GM18907 (cell line): ENCODE measurements around the gene PDE4D.
"Not testable (repeated sequence)": the region's sequence is repeated elsewhere in the genome, so short reads cannot be mapped to it uniquely, and the experiment has no call there.

Experiments used
- ATAC-seq: cut with Tn5 transposase; IDR thresholded peaks from one replicate; pipeline ENCODE4 v1.9.1; 2021; ENCODE audit warnings: mild to moderate bottlenecking, moderate library complexity; ENCODE audit not compliant: unreplicated experiment

PDE4D gene

DNA sequence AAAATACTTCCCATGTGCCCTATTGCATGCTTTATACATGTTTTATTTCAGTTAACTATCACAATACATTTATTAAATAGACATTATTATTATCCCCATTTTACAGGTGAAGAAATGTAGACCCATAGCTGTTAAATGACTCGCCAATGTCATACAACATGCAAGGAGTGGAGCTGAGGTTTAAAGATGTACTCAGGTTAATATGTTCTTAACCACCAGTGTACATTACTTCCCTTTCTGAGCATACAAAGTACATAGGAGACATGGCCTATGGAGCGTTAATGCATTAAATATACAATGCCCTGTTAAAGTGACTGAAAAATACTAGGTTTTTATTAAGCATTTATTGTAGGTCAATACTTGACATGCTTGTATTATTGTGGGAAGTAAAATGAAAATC lies 407.0 kb downstream of the PDE4D start:
- ATAC-seq, result no peak

DNA sequence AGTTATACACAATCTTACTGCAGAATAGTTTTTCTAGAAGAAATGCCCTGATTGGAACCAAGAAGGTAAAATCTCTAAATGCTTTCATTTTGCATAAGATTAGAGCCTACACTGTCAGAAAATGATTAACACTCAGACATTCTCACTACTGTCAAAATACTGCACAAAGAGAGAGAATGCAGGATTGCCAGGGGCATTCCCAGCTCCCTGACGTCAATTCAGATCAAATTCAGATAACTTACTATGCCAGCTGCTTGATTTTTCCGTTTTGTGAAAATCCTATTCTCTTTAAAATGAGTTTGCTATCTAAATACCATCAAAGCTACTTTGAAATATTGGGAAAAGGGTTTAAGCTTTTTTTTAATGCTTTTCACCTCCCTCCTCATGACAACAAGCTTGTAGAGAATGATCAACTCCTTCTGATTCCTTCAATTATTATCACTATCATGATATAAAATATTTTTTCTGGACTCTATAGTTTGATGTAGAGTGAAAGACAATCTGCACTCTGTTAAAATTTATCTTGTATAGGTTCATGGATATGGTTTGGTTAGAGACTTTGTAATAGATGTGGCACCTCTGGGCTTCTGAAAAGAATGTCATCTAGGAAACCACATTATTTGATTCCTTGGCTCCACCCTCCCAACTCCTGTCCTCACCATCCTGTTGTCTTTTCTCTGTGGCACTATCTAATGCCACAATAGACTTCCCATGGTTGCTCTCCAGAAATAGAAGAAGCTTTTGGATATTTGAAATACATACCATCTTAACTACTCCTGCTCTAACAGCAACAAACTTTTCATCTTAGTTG lies 407.7 kb downstream of the PDE4D start:
- no peak for ATAC-seq

DNA sequence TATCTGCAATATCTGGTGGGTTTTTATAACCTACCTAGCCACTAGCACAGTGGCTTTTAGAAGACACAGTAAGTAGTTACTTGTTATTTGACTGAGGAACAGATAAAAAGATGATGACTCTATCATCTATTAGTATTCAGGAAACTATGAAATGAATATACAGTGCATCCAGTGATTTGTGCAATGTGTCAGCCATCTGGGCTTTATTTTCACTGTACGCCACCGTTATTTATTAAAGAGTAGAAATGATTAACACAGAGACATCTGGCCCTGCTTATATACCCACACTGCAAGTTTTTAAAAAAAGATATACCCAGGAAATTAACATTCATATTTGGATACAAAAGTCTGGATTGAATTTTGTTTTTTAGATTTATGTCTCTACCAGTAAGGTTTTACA lies 408.4 kb downstream of the PDE4D start:
- ATAC-seq, result no peak

DNA sequence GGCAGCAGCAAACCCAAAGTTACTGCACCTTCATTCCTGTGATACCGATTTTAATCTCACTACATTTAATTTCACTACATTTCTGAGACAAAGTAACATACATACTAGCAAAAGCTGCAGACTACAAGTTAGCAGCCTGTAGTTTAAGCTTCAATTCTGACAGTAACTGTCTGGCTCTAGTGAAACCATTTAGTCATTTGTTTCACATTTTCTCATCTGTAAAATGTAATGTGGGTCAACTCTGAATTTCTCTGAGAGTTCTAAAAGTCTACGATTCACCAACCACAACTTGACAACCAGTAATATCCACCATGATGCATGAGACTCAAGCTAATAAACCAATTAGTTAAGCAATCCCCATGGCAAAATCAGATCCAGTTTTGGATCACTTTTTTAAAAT lies 408.9 kb downstream of the PDE4D start:
- ATAC-seq, result no peak

- no peak for ATAC-seq
Observed at GRCh38 chr5:59483971-59484472, 409.5 kb downstream of the PDE4D start.

DNA sequence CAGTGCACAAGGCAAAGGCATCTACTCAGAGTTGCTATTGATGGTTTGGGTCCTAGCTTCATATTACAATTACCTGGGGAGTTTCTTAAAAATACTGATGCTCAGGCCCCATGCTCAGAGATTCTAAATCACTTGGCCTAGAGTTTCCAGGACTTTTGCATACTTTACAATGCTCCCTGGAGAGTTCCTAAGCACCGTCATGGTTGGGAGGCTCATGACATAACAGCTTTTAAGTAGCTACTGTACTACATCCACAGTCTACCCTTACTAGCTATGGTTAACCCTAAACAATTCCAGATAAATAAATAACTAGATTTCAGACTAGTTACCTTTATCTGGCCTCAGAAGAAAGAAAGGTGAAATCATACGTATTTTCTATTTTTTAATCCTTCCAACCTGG lies 414.4 kb downstream of the PDE4D start:
- no peak for ATAC-seq

DNA sequence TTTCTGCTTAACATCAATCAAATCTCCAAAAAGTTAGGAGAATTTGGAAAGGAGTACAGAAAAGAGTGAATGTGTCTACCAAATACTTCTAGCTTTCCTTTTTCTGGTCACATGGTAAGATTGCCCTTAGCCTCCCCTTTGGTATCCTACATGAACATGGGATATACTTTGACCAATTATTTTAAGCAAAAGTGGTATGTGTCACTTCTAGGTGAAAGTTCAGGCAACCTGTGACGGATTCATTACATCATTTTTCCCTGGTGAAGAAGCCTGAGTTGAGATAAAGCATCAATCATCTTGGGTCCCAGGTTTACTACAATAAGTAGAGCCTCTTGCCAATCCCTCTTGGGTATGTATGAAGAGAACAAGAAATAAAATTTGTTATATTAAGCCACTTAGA lies 419.2 kb downstream of the PDE4D start:
- ATAC-seq, result no peak

DNA sequence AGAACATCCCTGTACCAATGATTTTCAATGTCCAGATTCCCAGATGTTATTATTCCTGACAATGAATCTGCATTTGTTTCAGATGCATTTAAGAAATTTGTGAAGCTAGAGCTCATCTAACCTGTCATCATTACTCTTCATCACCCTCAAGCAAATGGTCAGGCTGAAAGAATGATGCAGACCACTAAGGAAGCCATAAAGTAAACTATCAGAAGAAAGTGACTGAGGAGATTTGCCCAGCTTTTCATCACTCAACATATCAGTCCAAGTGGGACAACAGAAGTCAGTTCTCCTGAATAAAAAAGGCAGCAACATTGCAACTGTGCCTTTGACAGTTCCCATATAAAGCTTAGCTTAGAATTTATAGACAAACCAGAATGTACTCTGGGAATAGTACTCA lies 419.9 kb downstream of the PDE4D start:
- no peak for ATAC-seq

DNA sequence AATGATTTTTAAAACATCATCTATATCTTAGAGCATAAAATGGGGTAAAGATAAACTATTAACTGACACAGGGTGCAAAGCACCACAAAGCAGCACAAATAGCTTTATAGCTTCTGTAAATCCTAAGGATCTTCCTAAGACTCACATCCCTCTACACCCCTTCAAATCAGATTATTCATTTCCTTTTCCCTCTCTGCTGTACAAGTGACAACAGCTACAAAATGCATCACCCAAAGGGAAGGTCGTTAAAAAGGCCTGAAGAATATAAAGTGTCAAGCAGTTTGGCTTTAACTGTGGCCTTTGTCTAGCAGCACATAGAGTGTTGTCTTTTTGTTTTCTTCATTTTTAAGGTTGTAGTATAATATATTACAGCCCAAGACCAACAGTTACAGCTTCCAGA lies 422.1 kb downstream of the PDE4D start:
- no peak for ATAC-seq

GRCh38 chr5:59467969-59468368 lies 425.6 kb downstream of the PDE4D start:
- no peak for ATAC-seq

GRCh38 chr5:59466271-59466670 lies 427.3 kb downstream of the PDE4D start:
- ATAC-seq, result no peak

GRCh38 chr5:59464969-59465368 lies 428.6 kb downstream of the PDE4D start:
- no peak for ATAC-seq

GRCh38 chr5:59463618-59464166 lies 429.8 kb downstream of the PDE4D start:
- ATAC-seq, result not testable (repeated sequence)

DNA sequence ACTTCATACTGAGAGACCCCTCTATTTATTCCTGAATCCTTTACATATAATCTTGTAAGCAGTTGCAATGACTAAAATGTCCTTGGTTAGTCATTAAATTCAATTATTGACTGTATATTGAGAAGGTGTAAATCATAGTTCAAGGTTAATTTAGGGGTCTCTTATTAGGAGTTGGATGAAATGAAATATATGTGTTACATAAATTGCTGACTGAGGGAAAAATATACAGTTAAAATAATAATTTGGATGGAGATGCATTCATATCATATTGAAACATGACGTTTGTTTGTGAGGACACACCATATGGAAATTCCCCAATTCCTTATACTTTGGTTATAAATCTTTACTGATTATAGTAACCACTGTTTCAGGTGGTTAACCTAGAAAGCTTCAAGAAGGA lies 430.6 kb downstream of the PDE4D start:
- no peak for ATAC-seq

DNA sequence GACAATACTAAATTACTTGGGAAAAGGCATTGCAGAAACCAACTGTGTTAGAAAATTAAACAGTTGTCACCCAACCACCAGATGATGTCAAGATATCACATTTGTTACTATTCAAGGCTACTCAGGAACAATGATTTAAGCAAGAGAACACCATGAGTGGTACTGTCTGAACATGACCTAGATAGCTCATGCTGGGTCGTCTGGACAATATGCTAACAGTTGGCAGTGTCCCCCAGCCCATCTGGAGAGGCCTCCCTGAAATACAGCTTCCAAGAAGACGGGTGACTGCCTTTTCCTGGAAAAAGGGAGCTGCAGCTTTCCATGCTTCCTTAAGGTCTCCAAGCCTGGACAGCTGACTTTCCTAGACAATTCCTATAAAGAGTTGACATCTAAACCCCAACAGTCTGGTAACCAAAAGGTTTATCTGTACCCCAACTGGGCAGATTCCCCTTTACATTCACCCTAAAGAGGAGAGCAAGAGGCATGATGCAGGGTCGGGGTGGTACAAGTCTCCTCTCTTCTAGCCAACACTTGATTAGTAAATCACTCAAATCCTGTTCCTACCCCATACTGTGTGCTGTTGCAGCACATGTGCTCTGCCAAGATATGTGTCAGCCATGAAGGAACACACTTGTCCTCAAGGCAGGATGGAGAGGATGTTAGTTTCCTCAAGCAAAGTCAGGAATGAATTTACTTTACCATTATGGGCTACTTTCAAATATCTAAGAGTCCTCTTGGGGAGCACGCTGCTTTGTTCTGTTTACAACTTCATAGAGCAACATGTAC lies 433.0 kb downstream of the PDE4D start:
- ATAC-seq, result no peak

DNA sequence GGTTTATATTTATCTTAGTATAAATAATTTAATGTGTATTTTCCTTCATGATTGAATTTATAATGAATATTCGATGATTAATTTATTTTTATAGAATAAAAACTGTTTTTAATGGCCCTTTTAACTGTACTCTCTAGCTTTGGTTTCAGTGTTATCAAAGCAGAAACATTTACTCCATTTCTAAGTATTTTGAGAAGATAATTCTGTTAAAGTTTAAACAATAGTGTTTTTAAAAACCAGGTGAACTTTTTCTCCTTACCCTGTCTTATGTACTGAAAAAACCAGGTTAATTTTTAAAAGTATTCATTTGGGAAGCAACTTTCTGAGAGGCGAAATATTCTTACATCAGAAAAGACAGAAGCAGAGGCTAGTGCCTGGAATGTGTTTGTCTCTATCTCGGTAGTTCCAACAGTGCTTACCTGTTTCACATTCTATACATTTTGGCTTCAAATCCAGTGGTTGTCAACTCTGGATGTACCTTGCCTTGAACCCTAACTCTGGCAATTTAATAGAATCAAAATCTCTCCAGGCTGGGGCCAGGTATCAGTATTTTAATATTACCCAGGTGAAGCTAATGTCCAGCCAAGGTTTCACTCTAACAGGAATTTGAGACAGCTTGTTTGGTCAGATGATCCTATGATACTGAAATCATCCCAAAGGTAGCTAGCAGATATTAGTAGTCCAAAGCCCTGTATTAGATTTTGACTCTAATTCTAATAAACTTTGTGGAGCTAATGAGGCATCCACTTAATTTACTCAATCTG lies 434.4 kb downstream of the PDE4D start:
- no peak for ATAC-seq

GRCh38 chr5:59458321-59458720 lies 435.2 kb downstream of the PDE4D start:
- no peak for ATAC-seq

DNA sequence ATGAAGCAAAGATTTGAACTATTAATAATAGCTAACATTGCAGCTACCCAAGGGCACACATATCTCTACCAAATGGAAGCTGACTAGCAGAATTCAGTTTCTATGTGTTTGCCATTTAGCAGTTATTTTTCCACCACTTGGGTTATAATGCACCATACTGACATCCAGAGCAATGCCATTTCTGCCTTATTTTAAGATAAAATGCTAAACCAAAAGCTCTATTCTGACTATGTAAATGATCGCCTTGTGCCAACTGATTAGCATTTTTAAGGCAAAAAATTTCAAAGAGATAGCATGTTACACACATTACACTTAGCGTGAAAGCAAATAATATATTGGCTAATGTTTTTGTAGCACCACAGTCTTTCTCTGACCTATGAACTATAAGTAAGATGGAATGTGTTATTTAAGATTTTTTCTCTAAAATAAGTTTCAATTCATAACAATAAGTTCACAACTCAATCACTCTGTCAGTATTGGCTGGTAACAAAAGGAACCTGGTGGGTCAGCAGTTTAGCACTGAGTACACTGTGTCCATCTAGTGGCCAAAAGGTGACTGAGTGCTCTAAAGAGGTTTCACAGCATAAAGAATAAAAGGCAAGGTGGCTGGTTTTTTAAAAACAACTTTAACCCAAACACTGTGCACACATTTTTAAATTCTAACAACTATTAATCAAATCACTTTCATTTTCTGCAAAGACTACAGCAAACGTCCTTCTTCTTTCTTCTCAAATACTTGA lies 443.5 kb downstream of the PDE4D start:
- no peak for ATAC-seq

DNA sequence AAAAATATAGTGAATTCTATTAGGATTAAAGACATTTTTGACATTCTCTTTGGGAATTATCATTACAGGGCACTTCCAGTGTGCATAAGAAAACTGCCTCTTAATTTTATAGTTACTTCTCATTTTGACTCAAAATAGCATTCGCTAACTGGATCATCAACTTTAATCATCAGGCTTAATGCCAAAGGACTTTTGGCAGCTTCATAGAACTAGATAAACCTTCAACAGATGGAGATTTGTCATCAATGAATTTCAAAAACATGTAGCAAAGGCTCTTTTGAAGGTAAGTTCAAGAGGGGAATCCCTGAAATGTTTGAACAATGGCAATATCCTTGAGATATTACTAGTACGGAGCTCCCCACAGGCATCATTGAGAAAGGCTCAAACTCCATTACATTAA lies 447.2 kb downstream of the PDE4D start:
- ATAC-seq, result no peak

- ATAC-seq, result no peak
Observed at GRCh38 chr5:59445741-59446140, 447.8 kb downstream of the PDE4D start.
